Measurements from ENCODE around the gene RASA1. TPM values are rescaled to one million over a fixed set of nuclear protein-coding genes. Genes with fewer than 3 reads are reported as not detected.

RASA1 gene
- total and polyA plus RNA-seq, 2 donors, result 21.8 to 29.6 TPM

DNA sequence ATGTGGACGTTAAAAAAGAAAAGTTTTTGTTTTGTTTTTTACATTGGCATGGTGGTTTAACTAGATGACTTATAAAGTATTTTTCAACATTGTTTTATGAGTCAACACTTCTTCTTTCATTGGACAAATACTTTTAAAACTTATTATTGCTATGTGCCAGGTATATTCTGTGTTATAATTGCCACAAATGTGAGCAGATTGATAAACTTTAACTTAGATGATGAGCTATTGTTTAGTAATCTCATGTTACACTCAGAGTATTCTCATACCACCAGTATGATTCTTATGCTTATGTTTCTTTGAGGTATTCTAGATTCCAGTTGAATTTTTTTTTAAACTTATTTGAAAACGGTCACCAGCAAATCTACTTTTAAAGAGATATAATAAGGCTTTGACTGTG is 60.3 kb downstream of the RASA1 start:
- Histone ChIP-seq H3K27me3 (ENCODE audit: control insufficient read depth in 2 of 2, insufficient read depth in 1 of 2, low read length in 1 of 2) (no peaks in the 10 kb centered on the region), H3K9me3 (ENCODE audit: control insufficient read depth in 2 of 2, insufficient read depth in 1 of 2, low read length in 1 of 2) (no peaks in the 10 kb centered on the region), H3K36me3 (ENCODE audit: control insufficient read depth in 2 of 2, insufficient read depth in 2 of 2, low read length in 1 of 2) (peaks cover 0 to under 1% of the 10 kb centered on the region in 2 donors), H3K4me3 (ENCODE audit: low read length in 2 of 2) (no peak overlapping the region), H3K27ac (ENCODE audit: low read depth in 1 of 2, low read length in 1 of 2) (no peak overlapping the region), H3K4me1 (ENCODE audit: control insufficient read depth in 2 of 2, insufficient read depth in 2 of 2, low read length in 2 of 2) (peaks cover 0 to 2% of the 10 kb centered on the region in 2 donors)
- WGBS, result 97% methylated on average over 2 of the region's 2 CpGs
- no peak for DNase-seq (ENCODE audit: low read depth in 6 of 9, low spot score in 9 of 9)

DNA sequence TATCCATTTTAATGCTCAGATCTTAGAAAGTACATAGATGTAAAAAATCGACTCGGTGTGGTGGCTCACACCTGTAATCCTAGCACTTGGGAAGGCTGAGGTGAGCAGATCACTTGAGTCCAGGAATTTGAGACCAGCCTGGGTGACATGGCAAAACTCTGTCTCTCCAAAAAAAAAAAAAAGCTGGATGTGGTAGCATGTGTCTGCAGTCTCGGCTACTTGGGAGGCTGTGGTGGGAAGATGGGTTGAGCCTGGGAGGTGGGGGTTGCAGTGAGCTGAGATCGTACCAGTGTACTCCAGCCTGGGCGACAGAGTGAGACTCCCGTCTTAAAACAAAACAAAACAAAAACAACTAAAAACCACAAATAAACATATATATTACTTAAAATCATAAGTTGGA is 61.4 kb downstream of the RASA1 start:
- WGBS, result 98% methylated on average over 6 of the region's 6 CpGs
- DNase-seq (ENCODE audit: low read depth in 6 of 9, low spot score in 9 of 9), result no peak
- Histone ChIP-seq H3K36me3 (ENCODE audit: control insufficient read depth in 2 of 2, insufficient read depth in 2 of 2, low read length in 1 of 2) (peaks cover 1 to 8% of the 10 kb centered on the region in 2 donors), H3K4me3 (ENCODE audit: low read length in 2 of 2) (no peak overlapping the region), H3K4me1 (ENCODE audit: control insufficient read depth in 2 of 2, insufficient read depth in 2 of 2, low read length in 2 of 2) (peaks cover 0 to 2% of the 10 kb centered on the region in 2 donors), H3K27ac (ENCODE audit: low read depth in 1 of 2, low read length in 1 of 2) (no peak overlapping the region), H3K9me3 (ENCODE audit: control insufficient read depth in 2 of 2, insufficient read depth in 1 of 2, low read length in 1 of 2) (no peaks in the 10 kb centered on the region), H3K27me3 (ENCODE audit: control insufficient read depth in 2 of 2, insufficient read depth in 1 of 2, low read length in 1 of 2) (no peaks in the 10 kb centered on the region)

DNA sequence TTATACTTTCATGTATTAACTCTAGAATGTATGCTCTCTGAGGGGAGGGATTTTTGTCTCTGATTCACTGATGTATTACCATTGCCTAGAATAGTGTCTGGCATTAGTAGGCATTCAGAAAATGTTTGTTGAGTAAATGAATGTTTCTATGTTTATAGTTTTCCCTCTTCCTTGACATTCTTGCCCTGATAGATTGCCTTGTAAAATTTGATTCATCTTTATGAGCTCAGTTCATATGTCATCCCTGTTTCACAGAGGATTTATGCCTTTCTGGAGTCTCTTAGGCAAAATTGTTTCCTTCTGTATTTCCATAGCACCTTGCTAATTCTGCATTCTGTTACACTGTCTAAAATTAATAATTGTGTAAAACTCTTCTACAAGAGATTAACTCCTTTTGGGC is 72.3 kb downstream of the RASA1 start:
- H3K36me3 ChIP-seq (ENCODE audit: control insufficient read depth in 2 of 2, insufficient read depth in 2 of 2, low read length in 1 of 2), result peaks cover 3 to 30% of the 10 kb centered on the region in 2 donors
- peaks cover 0 to 2% of the 10 kb centered on the region in 2 donors for H3K4me1 ChIP-seq (ENCODE audit: control insufficient read depth in 2 of 2, insufficient read depth in 2 of 2, low read length in 2 of 2)
- no peaks in the 10 kb centered on the region for H3K9me3 ChIP-seq (ENCODE audit: control insufficient read depth in 2 of 2, insufficient read depth in 1 of 2, low read length in 1 of 2)
- H3K27me3 ChIP-seq (ENCODE audit: control insufficient read depth in 2 of 2, insufficient read depth in 1 of 2, low read length in 1 of 2), result no peaks in the 10 kb centered on the region
- no peak for DNase-seq (ENCODE audit: low read depth in 6 of 9, low spot score in 9 of 9)
- no peak overlapping the region for H3K4me3 ChIP-seq (ENCODE audit: low read length in 2 of 2)
- peak overlapping the region; percentile 68 to 97 for H3K27ac ChIP-seq (ENCODE audit: low read depth in 1 of 2, low read length in 1 of 2)

DNA sequence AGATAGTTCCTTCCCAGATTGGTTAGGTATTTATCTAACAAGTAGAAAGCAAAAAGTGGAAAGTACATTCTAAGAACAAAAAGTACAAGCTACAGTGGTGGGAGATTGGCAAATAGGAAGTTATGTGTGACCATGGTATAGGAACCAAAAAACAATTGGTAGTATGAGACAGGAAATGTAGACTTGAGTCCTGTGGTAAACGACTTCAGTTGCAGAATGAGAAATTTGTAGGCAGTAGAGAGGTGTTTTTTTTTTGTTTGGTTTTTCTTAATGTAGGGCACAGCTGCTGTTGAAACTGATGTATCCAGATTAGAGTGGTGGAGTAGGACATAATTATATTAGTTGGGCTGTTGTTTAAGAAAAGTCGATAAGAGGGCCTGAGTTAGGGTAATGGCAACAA is 73.0 kb downstream of the RASA1 start:
- Histone ChIP-seq H3K27me3 (ENCODE audit: control insufficient read depth in 2 of 2, insufficient read depth in 1 of 2, low read length in 1 of 2) (no peaks in the 10 kb centered on the region), H3K9me3 (ENCODE audit: control insufficient read depth in 2 of 2, insufficient read depth in 1 of 2, low read length in 1 of 2) (no peaks in the 10 kb centered on the region), H3K36me3 (ENCODE audit: control insufficient read depth in 2 of 2, insufficient read depth in 2 of 2, low read length in 1 of 2) (peaks cover 3 to 30% of the 10 kb centered on the region in 2 donors), H3K4me3 (ENCODE audit: low read length in 2 of 2) (peak overlapping the region in 1 of 2 donors; percentile 16), H3K4me1 (ENCODE audit: control insufficient read depth in 2 of 2, insufficient read depth in 2 of 2, low read length in 2 of 2) (peaks cover 0 to 2% of the 10 kb centered on the region in 2 donors), H3K27ac (ENCODE audit: low read depth in 1 of 2, low read length in 1 of 2) (peak overlapping the region; percentile 46 to 97)
- peak; percentile 50 to 89 (median 68) for DNase-seq (ENCODE audit: low read depth in 6 of 9, low spot score in 9 of 9)
- 4% methylated on average over 2 of the region's 2 CpGs for WGBS

DNA sequence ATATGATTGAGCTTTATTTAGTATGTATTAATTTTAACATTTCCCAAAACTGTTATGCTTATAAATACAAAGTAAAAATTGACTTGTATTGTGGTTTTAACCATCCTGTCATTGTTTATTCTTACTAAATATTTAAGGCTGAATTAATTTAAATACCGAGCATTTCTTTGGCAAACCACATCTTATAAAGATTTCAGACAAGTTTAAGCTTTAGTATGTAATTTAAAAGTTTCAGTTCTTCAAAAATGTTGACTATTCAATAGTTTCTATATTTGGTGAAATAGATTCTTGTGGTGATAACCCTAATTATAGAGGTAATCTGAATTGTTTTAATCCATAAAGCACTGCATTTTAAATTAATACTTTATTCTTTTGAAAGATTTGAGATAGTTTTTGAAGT is 79.6 kb downstream of the RASA1 start:
- WGBS, result 94% methylated on average over 1 of the region's 1 CpG
- no peak for DNase-seq (ENCODE audit: low read depth in 6 of 9, low spot score in 9 of 9)
- Histone ChIP-seq H3K4me1 (ENCODE audit: control insufficient read depth in 2 of 2, insufficient read depth in 2 of 2, low read length in 2 of 2) (no peaks in the 10 kb centered on the region), H3K4me3 (ENCODE audit: low read length in 2 of 2) (no peak overlapping the region), H3K36me3 (ENCODE audit: control insufficient read depth in 2 of 2, insufficient read depth in 2 of 2, low read length in 1 of 2) (peaks cover 0 to 24% of the 10 kb centered on the region in 2 donors), H3K27ac (ENCODE audit: low read depth in 1 of 2, low read length in 1 of 2) (no peak overlapping the region), H3K9me3 (ENCODE audit: control insufficient read depth in 2 of 2, insufficient read depth in 1 of 2, low read length in 1 of 2) (no peaks in the 10 kb centered on the region), H3K27me3 (ENCODE audit: control insufficient read depth in 2 of 2, insufficient read depth in 1 of 2, low read length in 1 of 2) (no peaks in the 10 kb centered on the region)

DNA sequence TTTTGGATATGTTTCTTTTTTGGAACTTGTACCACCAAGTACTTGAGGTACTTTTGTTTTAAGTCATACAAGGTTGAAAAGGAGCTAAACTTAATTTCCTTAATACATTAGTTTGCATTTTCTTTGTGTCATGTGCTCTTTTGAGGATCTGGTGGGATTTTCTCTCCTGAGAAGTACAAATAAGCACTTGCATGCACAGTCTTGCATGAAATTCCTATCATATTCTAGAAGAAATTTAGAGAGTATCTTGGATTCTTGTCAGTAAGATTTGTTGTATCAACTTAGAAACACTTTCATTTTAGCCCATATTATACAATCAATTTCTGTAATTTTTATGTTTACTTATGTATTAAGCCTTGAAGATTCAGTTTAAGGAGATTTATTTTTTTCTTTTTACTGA is 80.2 kb downstream of the RASA1 start:
- no peak overlapping the region for H3K27ac ChIP-seq (ENCODE audit: low read depth in 1 of 2, low read length in 1 of 2)
- H3K36me3 ChIP-seq (ENCODE audit: control insufficient read depth in 2 of 2, insufficient read depth in 2 of 2, low read length in 1 of 2), result peaks cover 0 to 22% of the 10 kb centered on the region in 2 donors
- H3K4me1 ChIP-seq (ENCODE audit: control insufficient read depth in 2 of 2, insufficient read depth in 2 of 2, low read length in 2 of 2), result no peaks in the 10 kb centered on the region
- H3K9me3 ChIP-seq (ENCODE audit: control insufficient read depth in 2 of 2, insufficient read depth in 1 of 2, low read length in 1 of 2), result no peaks in the 10 kb centered on the region
- H3K27me3 ChIP-seq (ENCODE audit: control insufficient read depth in 2 of 2, insufficient read depth in 1 of 2, low read length in 1 of 2), result no peaks in the 10 kb centered on the region
- H3K4me3 ChIP-seq (ENCODE audit: low read length in 2 of 2), result no peak overlapping the region
- no peak for DNase-seq (ENCODE audit: low read depth in 6 of 9, low spot score in 9 of 9)

DNA sequence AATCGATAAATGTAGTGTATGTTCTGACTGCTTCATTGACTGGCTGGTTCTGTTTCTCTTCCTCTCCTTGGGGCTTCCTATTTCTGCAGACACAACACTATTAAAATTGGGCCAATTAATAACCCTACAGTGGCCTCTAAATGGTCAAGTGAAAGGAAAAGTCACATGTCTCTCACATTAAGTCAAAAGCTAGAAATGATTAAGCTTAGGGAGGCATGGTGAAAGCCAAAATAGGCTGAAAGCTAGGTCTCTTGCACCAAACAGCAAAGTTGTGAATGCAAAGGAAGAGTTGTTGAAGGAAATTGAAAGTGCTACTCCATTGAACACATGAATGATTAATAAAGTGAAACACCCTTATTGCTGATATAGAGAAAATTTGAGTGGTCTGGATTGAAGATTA is 86.8 kb downstream of the RASA1 start:
- DNase-seq (ENCODE audit: low read depth in 6 of 9, low spot score in 9 of 9), result no peak
- peaks cover 21 to 29% of the 10 kb centered on the region in 2 donors for H3K36me3 ChIP-seq (ENCODE audit: control insufficient read depth in 2 of 2, insufficient read depth in 2 of 2, low read length in 1 of 2)
- WGBS, result 99% methylated on average over 1 of the region's 1 CpG
- no peaks in the 10 kb centered on the region for H3K9me3 ChIP-seq (ENCODE audit: control insufficient read depth in 2 of 2, insufficient read depth in 1 of 2, low read length in 1 of 2)
- no peaks in the 10 kb centered on the region for H3K4me1 ChIP-seq (ENCODE audit: control insufficient read depth in 2 of 2, insufficient read depth in 2 of 2, low read length in 2 of 2)
- H3K4me3 ChIP-seq (ENCODE audit: low read length in 2 of 2), result no peak overlapping the region
- no peak overlapping the region for H3K27ac ChIP-seq (ENCODE audit: low read depth in 1 of 2, low read length in 1 of 2)
- H3K27me3 ChIP-seq (ENCODE audit: control insufficient read depth in 2 of 2, insufficient read depth in 1 of 2, low read length in 1 of 2), result no peaks in the 10 kb centered on the region

DNA sequence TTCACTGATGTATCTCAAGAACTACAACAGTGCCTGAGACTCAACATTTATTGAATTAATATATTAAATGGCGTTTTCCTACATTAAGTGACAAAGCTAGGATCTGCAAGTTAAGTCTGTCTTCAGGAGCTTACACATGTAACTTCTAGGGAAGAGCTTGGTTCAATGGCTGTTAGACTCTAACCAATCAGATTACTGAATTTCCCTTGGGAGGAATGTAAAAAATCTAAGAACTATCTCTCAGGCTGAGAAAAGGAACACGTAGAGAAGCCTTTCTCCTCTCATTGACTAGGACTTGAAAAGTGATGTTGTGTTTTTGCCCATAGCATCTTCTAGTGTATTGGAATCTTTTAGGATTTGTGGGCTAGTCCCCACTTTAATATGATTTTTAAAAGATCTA is 91.4 kb downstream of the RASA1 start:
- no peaks in the 10 kb centered on the region for H3K27me3 ChIP-seq (ENCODE audit: control insufficient read depth in 2 of 2, insufficient read depth in 1 of 2, low read length in 1 of 2)
- no peak overlapping the region for H3K4me3 ChIP-seq (ENCODE audit: low read length in 2 of 2)
- H3K4me1 ChIP-seq (ENCODE audit: control insufficient read depth in 2 of 2, insufficient read depth in 2 of 2, low read length in 2 of 2), result no peaks in the 10 kb centered on the region
- H3K27ac ChIP-seq (ENCODE audit: low read depth in 1 of 2, low read length in 1 of 2), result no peak overlapping the region
- 97% methylated on average over 2 of the region's 2 CpGs for WGBS
- no peaks in the 10 kb centered on the region for H3K9me3 ChIP-seq (ENCODE audit: control insufficient read depth in 2 of 2, insufficient read depth in 1 of 2, low read length in 1 of 2)
- DNase-seq (ENCODE audit: low read depth in 6 of 9, low spot score in 9 of 9), result no peak
- peaks cover 14 to 34% of the 10 kb centered on the region in 2 donors for H3K36me3 ChIP-seq (ENCODE audit: control insufficient read depth in 2 of 2, insufficient read depth in 2 of 2, low read length in 1 of 2)

DNA sequence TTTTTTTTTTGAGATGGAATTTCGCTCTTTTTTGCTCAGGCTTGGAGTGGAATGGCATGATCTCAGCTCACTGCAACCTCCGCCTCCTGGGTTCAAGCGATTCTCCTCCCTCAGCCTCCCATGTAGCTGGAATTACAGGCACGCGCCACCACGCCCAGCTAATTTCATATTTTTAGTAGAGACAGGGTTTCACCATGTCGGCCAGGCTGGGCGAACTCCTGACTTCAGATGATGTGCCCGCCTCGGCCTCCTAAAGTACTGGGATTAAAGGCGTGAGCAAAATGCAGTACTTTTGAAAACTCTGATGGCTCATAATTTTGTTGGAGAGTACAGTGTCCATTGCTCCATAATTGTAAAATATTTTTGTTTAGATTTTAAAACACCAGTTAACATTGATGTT is 92.4 kb downstream of the RASA1 start:
- 99% methylated on average over 11 of the region's 11 CpGs for whole genome bisulfite sequencing

DNA sequence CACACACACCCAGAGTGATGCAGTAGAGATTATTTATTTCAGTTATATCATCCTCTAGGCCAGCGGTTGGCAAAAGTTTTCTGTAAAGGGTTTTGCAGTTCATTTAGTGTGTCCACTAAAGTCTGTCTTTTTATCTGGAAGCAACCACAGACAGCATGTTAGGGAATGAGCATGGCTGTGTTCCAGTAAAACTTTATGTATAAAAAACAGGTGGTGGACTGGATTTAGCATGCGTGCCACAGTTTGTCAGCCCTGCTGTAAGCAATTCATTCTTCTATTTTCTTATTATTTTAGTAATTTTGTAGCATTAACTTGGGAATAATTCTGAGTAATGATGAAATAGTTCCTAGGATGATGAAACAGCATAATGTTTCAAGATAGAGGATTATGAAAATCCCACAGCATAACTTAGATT is 93.4 kb downstream of the RASA1 start:
- WGBS, result 98% methylated on average over 2 of the region's 2 CpGs
- peaks cover 0 to 22% of the 10 kb centered on the region in 2 donors for H3K36me3 ChIP-seq (ENCODE audit: control insufficient read depth in 2 of 2, insufficient read depth in 2 of 2, low read length in 1 of 2)

More for the DNA sequence above, 92.4 kb downstream of the RASA1 start:
- H3K4me1 ChIP-seq (ENCODE audit: control insufficient read depth in 2 of 2, insufficient read depth in 2 of 2, low read length in 2 of 2), result no peaks in the 10 kb centered on the region
- H3K9me3 ChIP-seq (ENCODE audit: control insufficient read depth in 2 of 2, insufficient read depth in 1 of 2, low read length in 1 of 2), result no peaks in the 10 kb centered on the region
- H3K27ac ChIP-seq (ENCODE audit: low read depth in 1 of 2, low read length in 1 of 2), result no peak overlapping the region
- H3K36me3 ChIP-seq (ENCODE audit: control insufficient read depth in 2 of 2, insufficient read depth in 2 of 2, low read length in 1 of 2), result peaks cover 7 to 28% of the 10 kb centered on the region in 2 donors
- H3K27me3 ChIP-seq (ENCODE audit: control insufficient read depth in 2 of 2, insufficient read depth in 1 of 2, low read length in 1 of 2), result no peaks in the 10 kb centered on the region
- H3K4me3 ChIP-seq (ENCODE audit: low read length in 2 of 2), result no peak overlapping the region
- DNase-seq (ENCODE audit: low read depth in 6 of 9, low spot score in 9 of 9), result no peak

More for the DNA sequence above, 93.4 kb downstream of the RASA1 start:
- Histone ChIP-seq H3K27me3 (ENCODE audit: control insufficient read depth in 2 of 2, insufficient read depth in 1 of 2, low read length in 1 of 2) (no peaks in the 10 kb centered on the region), H3K4me3 (ENCODE audit: low read length in 2 of 2) (no peak overlapping the region), H3K27ac (ENCODE audit: low read depth in 1 of 2, low read length in 1 of 2) (no peak overlapping the region), H3K4me1 (ENCODE audit: control insufficient read depth in 2 of 2, insufficient read depth in 2 of 2, low read length in 2 of 2) (no peaks in the 10 kb centered on the region), H3K9me3 (ENCODE audit: control insufficient read depth in 2 of 2, insufficient read depth in 1 of 2, low read length in 1 of 2) (no peaks in the 10 kb centered on the region)
- DNase-seq (ENCODE audit: low read depth in 6 of 9, low spot score in 9 of 9), result no peak

Data from thymus (tissue), 11 donors.